ENCODE data around the gene BCR. TPM values are rescaled to one million over a fixed set of nuclear protein-coding genes. Genes with fewer than 3 reads are reported as not detected.

BCR gene
- total and polyA plus RNA-seq, 2 of the 8 experiments (the other 6 are each of a cell fraction or from before 2014, with no cell fraction given) = 66.7 to 130 TPM

DNA sequence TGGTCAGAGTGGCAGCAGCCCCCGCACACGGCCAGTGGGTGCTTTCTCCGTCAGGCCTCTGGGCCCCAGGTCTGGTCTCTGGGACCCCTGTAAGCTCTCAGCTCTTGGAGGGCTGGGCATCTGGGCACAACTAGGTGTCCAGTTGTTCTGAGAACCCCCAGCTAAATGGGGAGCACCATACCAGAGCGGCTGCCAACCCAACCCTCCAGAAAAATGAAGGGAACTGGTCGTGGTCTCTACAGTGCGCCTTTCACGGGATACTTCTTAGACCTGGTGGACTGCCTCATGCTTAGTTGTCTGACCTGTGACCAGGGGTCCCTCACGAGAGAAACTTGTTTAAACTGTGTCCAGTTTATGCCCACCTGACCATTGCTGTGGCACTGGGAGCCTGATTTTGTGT is 104.9 kb downstream of the BCR start:
- Histone ChIP-seq H3K23ac (ENCODE audit: insufficient read length) (no peak overlapping the region), H3K4ac (replicated peaks; ENCODE audit: insufficient read length, low read depth, low read length) (no peak overlapping the region), H2BK20ac (ENCODE audit: low read length) (no peak overlapping the region), H3K79me2 (ENCODE audit: control insufficient read depth in 1 of 2, insufficient read depth in 2 of 2, low read length in 2 of 2) (no peaks in the 10 kb centered on the region; a peak in 1 of 4 replicates), H3K14ac (ENCODE audit: insufficient read length) (no peak overlapping the region), H4K8ac (ENCODE audit: extremely low read depth, insufficient read depth, low read length) (no peak overlapping the region), H2AK5ac (ENCODE audit: low read depth, low read length) (no peak overlapping the region), H3K23me2 (ENCODE audit: low read depth, low read length) (no peaks in the 10 kb centered on the region), H3K4me2 (ENCODE audit: insufficient read depth in 1 of 2, low read depth in 2 of 2, low read length in 2 of 2) (no peak overlapping the region), H4K91ac (replicated peaks; ENCODE audit: insufficient read length, low read length) (no peak overlapping the region), H3K27me3 (replicated peaks in 1 of 4; ENCODE audit: control insufficient read depth in 3 of 4, extremely low read depth in 1 of 4, insufficient read depth in 3 of 4, low read length in 3 of 4) (no peaks in the 10 kb centered on the region), H2BK12ac (ENCODE audit: low read depth, low read length) (no peak overlapping the region), H2BK15ac (ENCODE audit: low read length) (no peak overlapping the region), H3K18ac (ENCODE audit: extremely low read depth, low read length) (no peak overlapping the region), H4K5ac (ENCODE audit: insufficient read length, low read depth, low read length) (no peak overlapping the region), H3K4me1 (replicated peaks in 1 of 4; ENCODE audit: control insufficient read depth in 3 of 4, insufficient read depth in 4 of 4, low read length in 3 of 4) (peaks cover 0 to 8% (median 1%) of the 10 kb centered on the region in 4 experiments; a peak in 4 of 7 replicates), H2BK120ac (replicated peaks; ENCODE audit: low read depth, low read length) (no peak overlapping the region), H3K9me3 (ENCODE audit: insufficient read depth in 2 of 2, low read depth in 1 of 2, low read length in 1 of 2) (no peaks in the 10 kb centered on the region), H4K20me1 (replicated peaks in 1 of 2; ENCODE audit: control insufficient read depth in 1 of 2, insufficient read depth in 2 of 2, low read length in 2 of 2) (peaks cover 12 to 36% of the 10 kb centered on the region in 2 experiments), H3K56ac (replicated peaks; ENCODE audit: insufficient read length, low read depth, low read length) (no peak overlapping the region), H3K27ac (ENCODE audit: low read depth, low read length) (no peak overlapping the region), H2AFZ (ENCODE audit: low read length) (no peak overlapping the region), H2BK5ac (ENCODE audit: low read depth, low read length) (no peak overlapping the region), H3K79me1 (ENCODE audit: low read depth, low read length) (no peaks in the 10 kb centered on the region), H3K4me3 (ENCODE audit: extremely low read depth in 1 of 4, insufficient read depth in 2 of 4, low read depth in 3 of 4, low read length in 4 of 4) (no peak overlapping the region), H3K36me3 (ENCODE audit: control insufficient read depth in 2 of 4, insufficient read depth in 4 of 4, low read length in 3 of 4) (peaks cover 12 to 59% (median 21%) of the 10 kb centered on the region in 4 experiments; a peak in 7 of 8 replicates), H3K9ac (replicated peaks in 1 of 4; ENCODE audit: extremely low read depth in 1 of 4, low read depth in 3 of 4, low read length in 3 of 4) (no peak overlapping the region)
- DNase-seq (ENCODE audit: low read depth in 1 of 2, low spot score in 2 of 2) (no peak), FAIRE-seq (no peak)
- POLR2A ChIA-PET (ENCODE audit: partially characterized antibody) = no interaction called here
- WGBS, 2 experiments (ENCODE audit: extremely low coverage in 1 of 2, insufficient coverage in 1 of 2, insufficient read length in 1 of 2, insufficient replicate concordance in 2 of 2, low coverage in 1 of 2, low lambda C conversion rate in 2 of 2, missing lambda C conversion rate in 1 of 2) = 94% methylated on average over 8 of the region's 8 CpGs; no CpG with 5 or more reads in 1 of the 2 experiments
- CTCF ChIA-PET (ENCODE audit: partially characterized antibody) = interaction anchor here (0.7 to 13.6 kb wide), 8 partner anchors 14 to 626 kb away, joined by 3 to 249 read pairs (median 5); partner anchors contain the start of gene BCR
- TF ChIP-seq, protein P1, sequence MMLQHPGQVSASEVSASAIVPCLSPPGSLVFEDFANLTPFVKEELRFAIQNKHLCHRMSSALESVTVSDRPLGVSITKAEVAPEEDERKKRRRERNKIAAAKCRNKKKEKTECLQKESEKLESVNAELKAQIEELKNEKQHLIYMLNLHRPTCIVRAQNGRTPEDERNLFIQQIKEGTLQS (IDR thresholded peaks at IDR 0.05; ENCODE audit: insufficient read depth, low read depth, low read length) = no peak
- no peak for TF ChIP-seq CHD2 (IDR thresholded peaks at IDR 0.05; ENCODE audit: low read length)
- TF ChIP-seq SP4 (IDR thresholded peaks at IDR 0.05; ENCODE audit: low read length) = no peak
- no peak for TF ChIP-seq EZH2 (IDR thresholded peaks at IDR 0.05; ENCODE audit: low read depth, low read length, severe bottlenecking)
- no peak for TF ChIP-seq CREB1 (IDR thresholded peaks at IDR 0.05)
- no peak for TF ChIP-seq MAFK (IDR thresholded peaks at IDR 0.05; ENCODE audit: low read depth, low read length)
- no peak for TF ChIP-seq SRF (IDR thresholded peaks at IDR 0.05; ENCODE audit: low read depth, low read length)
- TF ChIP-seq GABPA (IDR thresholded peaks at IDR 0.05; ENCODE audit: borderline replicate concordance, insufficient read depth, low read length) = no peak
- no peak for TF ChIP-seq KDM5A (IDR thresholded peaks at IDR 0.05; ENCODE audit: low read length)
- TF ChIP-seq PHF8 (conservative IDR thresholded peaks at IDR 0.05; ENCODE audit: low read depth, low read length) = no peak
- TF ChIP-seq FOSL1 (IDR thresholded peaks at IDR 0.05; ENCODE audit: insufficient read depth, low read depth, low read length) = no peak
- TF ChIP-seq YY1 (IDR thresholded peaks at IDR 0.05; ENCODE audit: low read depth, low read length) = no peak
- TF ChIP-seq SP2 (IDR thresholded peaks at IDR 0.05; ENCODE audit: low read length) = no peak
- TF ChIP-seq ZNF274 (IDR thresholded peaks at IDR 0.05; ENCODE audit: borderline replicate concordance, extremely low read depth, low read length) = no peak
- TF ChIP-seq BACH1 (IDR thresholded peaks at IDR 0.05; ENCODE audit: low read length) = no peak

Data from H1 (cell line).